Heart right ventricle (tissue), 16 donors: ENCODE measurements around the gene SEMA3E. TPM values are rescaled to one million over a fixed set of nuclear protein-coding genes. Genes with fewer than 3 reads are reported as not detected.

Experiments
- ATAC-seq, 8 donors: fragments of 200-7000 bp; cut with Tn5 transposase; one replicate each; pipeline ENCODE4 v1.9.1; 2020; ENCODE audit warnings: mild to moderate bottlenecking in 8 of 8, moderate library complexity in 8 of 8, moderate number of reproducible peaks in 1 of 8
- DNase-seq, 2 donors: peaks; one replicate each; pipeline ENCODE4 v3.0.0-alpha.2; 2020
- H3K27ac ChIP-seq, 10 donors: fragments of 200-600 bp; sonication (generic) in 2 of 10; one replicate each; pipeline versions ENCODE4 v1.5.0 to v1.8.0; 2020 to 2022; ENCODE audit warnings: mild to moderate bottlenecking in 3 of 10
- H3K27me3 ChIP-seq, 7 donors: fragments of 200-600 bp; one replicate each; pipeline ENCODE4 v1.8.0; 2021 to 2022; ENCODE audit warnings: mild to moderate bottlenecking in 2 of 7
- H3K36me3 ChIP-seq, 9 donors: fragments of 200-600 bp; sonication (generic) in 1 of 9; one replicate each; pipeline versions ENCODE4 v1.5.0 to v1.8.0; 2020 to 2022; ENCODE audit warnings: mild to moderate bottlenecking in 2 of 9
- H3K4me1 ChIP-seq, 9 donors: fragments of 200-600 bp; sonication (generic) in 1 of 9; one replicate each; pipeline versions ENCODE4 v1.5.0 to v1.8.0; 2020 to 2022; ENCODE audit warnings: mild to moderate bottlenecking in 4 of 9
- H3K4me3 ChIP-seq, 10 donors: fragments of 200-600 bp; sonication (generic) in 2 of 10; one replicate each; pipeline versions ENCODE4 v1.5.0 to v1.8.0; 2020 to 2022; ENCODE audit warnings: mild to moderate bottlenecking in 7 of 10, moderate library complexity in 2 of 10
- H3K9me3 ChIP-seq, 11 donors: fragments of 200-600 bp in 10 of 11; sonication (generic) in 2 of 11; one replicate each; pipeline versions ENCODE4 v1.5.0 to v1.8.0; 2013 to 2022; ENCODE audit warnings: mild to moderate bottlenecking in 2 of 11, control low read depth in 1 of 11, moderate library complexity in 1 of 11
- CTCF ChIP-seq, 9 donors: fragments of 200-600 bp; sonication (generic) in 2 of 9; IDR thresholded peaks; one replicate each; pipeline versions ENCODE4 v1.5.0 to v1.8.0; 2021 to 2022; ENCODE audit warnings: antibody characterized with exemption in 9 of 9, mild to moderate bottlenecking in 5 of 9, moderate library complexity in 1 of 9
- WGBS, 2 donors: extraction: QIAGEN DNeasy Blood & Tissue Kit; methylation state at CpG; one replicate each; pipeline ENCODE4 v1.1.7; 2013; ENCODE audit warnings: inconsistent platforms in 1 of 2; 5-methylcytosine and 5-hydroxymethylcytosine counted together
- intact Hi-C, 10 donors: fragments of 100-400 bp; cut with DNase I; formaldehyde crosslinking; loops; one replicate each; pipeline versions ENCODE4 v1.11.1 to v1.14.2; 2022
- polyA plus RNA-seq, 2 donors: library from polyadenylated mRNA; stranded (reverse); fragments of 200-250 nt; gene quantifications; one replicate each; pipeline ENCODE4 v1.2.3, GENCODE V29; 2013
- total RNA-seq, 10 donors: library from RNA; stranded (reverse); fragmentation: NEBNext Ultra II Directional in 3 of 10; extraction: Animal tissue kit (Norgen Biotek cat#: 25700) in 3 of 10; gene quantifications; one replicate each; pipeline versions ENCODE4 v1.2.1 to v1.2.4, GENCODE V29; 2021 to 2023
- donor health status: Arrhythmogenic right ventricular cardiomyopathy.
- donor health status: ischemic (EF 13 %, LVEDD 7.1; RV severe dilation, severe dysfunction).
- donor health status: healthy with polysubstance abuse.
- donor health status: DM: no; HTN: yes; CAD: no.
- donor health status: DM: no; HTN: no; CAD: no.
- donor health status: ischemic (EF 25% LVEDD 6.9; RV normal size, moderate dysfunction).
- donor health status: ischemic (EF 25% LVEDD 5.7; RV mildly dilated, moderate dysfunction).
- donor health status: healthy.
- donor health status: DM: yes; HTN: yes; CAD: no.
- donor health status: Ischemic cardiomyopathy.
- donor health status: ischemic (EF 35%, LVEDD 5.7; RV mildly dilated, moderate dysfunction).
- donor health status: nonischemic (EF 11% LVEDD 7.7; RV severe dilation, severe dysfunction).
- donor health status: DM: yes; HTN: yes; CAD: no.
- donor health status: PGD.
- donor health status: ischemic (EF 29% LVEDD 5.4; RV normal size, mild dysfunction).
- donor health status: nonischemic (EF 23%, LVEDD 6.1; RV moderate dilation, normal function).

The SEMA3E gene
- total and polyA plus RNA-seq, 12 donors, result under 0.01 to 0.53 (median 0.30) TPM; not detected in 4

DNA sequence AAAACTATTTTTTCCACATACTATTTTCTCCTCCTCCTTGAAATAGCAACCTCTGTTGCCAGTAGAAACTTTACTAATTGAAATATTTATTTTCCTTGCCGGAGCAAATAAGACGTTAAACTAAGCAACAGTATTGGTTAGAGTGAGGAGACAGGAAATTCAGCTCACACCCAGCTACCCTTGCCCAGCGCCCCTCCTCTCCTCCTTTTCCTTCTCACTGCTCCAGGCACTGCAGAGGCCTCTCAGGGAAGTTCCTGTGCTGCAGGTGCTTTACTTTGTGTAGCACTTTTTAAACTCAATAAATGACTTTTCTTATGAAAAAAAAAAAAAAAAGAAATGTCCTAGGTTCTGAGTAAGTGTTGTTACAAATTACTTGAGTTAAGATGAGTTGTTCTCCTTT is 134.0 kb downstream of the SEMA3E start:
- no peak for ATAC-seq
- Histone ChIP-seq H3K4me1 (no peaks in the 10 kb centered on the region), H3K4me3 (no peak overlapping the region), H3K27me3 (no peaks in the 10 kb centered on the region), H3K9me3 (no peaks in the 10 kb centered on the region), H3K36me3 (no peaks in the 10 kb centered on the region), H3K27ac (no peak overlapping the region)
- DNase-seq, result no peak
- no peak for TF ChIP-seq CTCF (IDR thresholded peaks at IDR 0.05)
- 44 to 48% methylated on average over 3 of the region's 3 CpGs for WGBS, 2 donors
- intact Hi-C loops, result no loop called here

DNA sequence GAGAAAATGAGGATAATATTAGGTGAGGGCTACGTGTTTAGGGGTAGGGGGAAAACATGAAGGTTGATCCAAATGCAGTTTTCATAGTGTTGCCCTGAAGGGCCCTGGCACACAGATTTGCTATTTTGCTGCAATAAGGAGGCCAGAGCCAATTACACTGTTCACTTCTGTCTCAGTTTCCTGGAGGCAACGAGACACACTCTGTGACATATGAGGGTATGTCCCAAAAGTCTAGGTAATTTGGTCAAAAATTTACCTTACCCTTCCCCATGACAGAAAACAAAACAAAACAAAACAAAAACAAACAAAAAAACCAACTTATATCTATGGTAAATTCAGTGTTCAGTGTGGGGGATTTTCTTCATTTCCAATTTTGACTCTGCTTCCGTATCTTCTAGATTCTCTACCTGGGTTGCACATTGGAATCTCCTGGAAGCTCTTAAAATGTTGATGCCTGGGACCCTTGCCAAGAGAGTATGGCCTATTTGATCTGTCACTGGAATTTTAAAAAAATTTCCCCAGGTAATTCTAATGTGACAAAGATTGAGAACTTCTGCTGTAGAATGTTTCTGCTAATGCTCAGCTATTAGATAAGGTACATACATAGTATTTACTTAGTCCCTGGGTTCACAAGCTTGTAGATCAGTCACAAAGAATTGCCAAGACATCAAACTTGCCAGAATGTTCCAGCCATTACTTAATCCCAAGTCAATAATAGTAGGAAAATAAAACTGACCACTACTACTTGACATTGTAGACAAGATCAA is 139.5 kb downstream of the SEMA3E start:
- no peak for DNase-seq
- 73 to 84% methylated on average over 3 of the region's 3 CpGs for WGBS, 2 donors
- Histone ChIP-seq H3K4me1 (no peaks in the 10 kb centered on the region), H3K27me3 (no peaks in the 10 kb centered on the region), H3K27ac (no peak overlapping the region), H3K4me3 (no peak overlapping the region), H3K9me3 (no peaks in the 10 kb centered on the region), H3K36me3 (no peaks in the 10 kb centered on the region)
- no peak for ATAC-seq
- intact Hi-C loops, result no loop called here
- TF ChIP-seq CTCF (IDR thresholded peaks at IDR 0.05), result no peak

- TF ChIP-seq CTCF (IDR thresholded peaks at IDR 0.05), result no peak
- no peaks in the 10 kb centered on the region for H3K4me1 ChIP-seq
- H3K27me3 ChIP-seq, result no peaks in the 10 kb centered on the region
- H3K9me3 ChIP-seq, result no peaks in the 10 kb centered on the region
- no peak overlapping the region for H3K27ac ChIP-seq
- WGBS, 2 donors, result 63 to 73% methylated on average over 2 of the region's 2 CpGs
- intact Hi-C loops, result no loop called here
- no peak for ATAC-seq
- DNase-seq, result no peak
- no peaks in the 10 kb centered on the region for H3K36me3 ChIP-seq
- no peak overlapping the region for H3K4me3 ChIP-seq
Observed at GRCh38 chr7:83504330-83504729, 144.6 kb downstream of the SEMA3E start.

DNA sequence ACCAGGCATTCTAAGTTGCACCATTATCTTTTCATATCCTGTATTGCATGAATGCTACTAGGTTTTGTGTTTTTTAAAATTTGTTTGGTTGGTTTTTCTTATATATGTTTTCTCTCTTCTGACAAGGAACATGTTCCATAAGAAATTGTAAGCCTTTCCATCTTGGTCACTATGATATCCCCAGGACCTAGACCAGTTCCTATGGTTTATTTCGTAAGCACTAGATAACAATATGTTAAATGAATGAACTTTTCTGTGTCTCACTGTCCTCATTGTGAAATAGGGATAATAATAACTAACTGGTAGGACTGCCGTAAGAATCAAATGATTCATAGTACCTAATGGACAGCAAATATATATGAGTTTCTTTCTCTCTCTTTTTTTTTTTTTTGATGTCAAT is 146.3 kb downstream of the SEMA3E start:
- Histone ChIP-seq H3K36me3 (no peaks in the 10 kb centered on the region), H3K4me1 (no peaks in the 10 kb centered on the region), H3K4me3 (no peak overlapping the region), H3K27ac (no peak overlapping the region), H3K27me3 (no peaks in the 10 kb centered on the region), H3K9me3 (no peaks in the 10 kb centered on the region)
- no peak for TF ChIP-seq CTCF (IDR thresholded peaks at IDR 0.05)
- ATAC-seq (no peak), DNase-seq (no peak)
- intact Hi-C loops, result no loop called here
- WGBS, 2 donors, result 86 to 91% methylated on average over 2 of the region's 2 CpGs
